HepG2 (cell line): ENCODE measurements around the gene GEMIN2. TPM values are rescaled to one million over a fixed set of nuclear protein-coding genes. Genes with fewer than 3 reads are reported as not detected.

ENCODE experiments used
- ATAC-seq: fragments of 200-7000 bp; cut with Tn5 transposase; 3 replicates; pipeline ENCODE4 v1.9.1; 2020; ENCODE audit warnings: mild to moderate bottlenecking, moderate library complexity
- BruUV-seq: library from RNA; stranded (reverse); fragments of 400-500 nt; replicated peaks from 2 replicates; lab custom pipeline; 2021; lab: Mats Ljungman, UMichigan
- CTCF ChIA-PET: fragments of 300-600 bp; formaldehyde crosslinking; extraction: SDS; loops from one replicate; lab custom pipeline; 2021; ENCODE audit warnings: low total read pairs, inconsistent platforms, low intra/inter-chr PET ratio; lab: Yijun Ruan, JAX
- POLR2A ChIA-PET: fragments of 350-600 bp; sonication (Branson Sonifier 250); formaldehyde crosslinking; loops from one replicate; lab custom pipeline; 2020; ENCODE audit warnings: antibody characterized with exemption, inconsistent platforms; lab: Yijun Ruan, JAX
- DNase-seq: peaks from one replicate; pipeline ENCODE4 v3.0.0-alpha.2; 2015; ENCODE audit warnings: low spot score
- FAIRE-seq: peaks from 3 replicates; lab custom pipeline; 2011; peaks lifted over from hg19 to GRCh38; lab: Jason Lieb, UNC
- H2AFZ ChIP-seq: one replicate; pipeline ENCODE4 v1.6.1; 2011; ENCODE audit warnings: low read length, inconsistent platforms
- H3K27ac ChIP-seq: fragments of 300-600 bp; 3 replicates; pipeline ENCODE4 v1.8.0; 2011; ENCODE audit warnings: mixed run types, mild to moderate bottlenecking, mixed read lengths, low read length, inconsistent platforms; ENCODE audit not compliant: insufficient read depth; ENCODE audit errors: extremely low read length
- H3K27me3 ChIP-seq, 2 experiments: fragments of 200-600 bp in 1 of 2; 2 replicates in 1 of 2; 3 replicates in 1 of 2; pipeline versions ENCODE4 v1.6.0 to v1.8.0; 2011; ENCODE audit warnings: low read length in 2 of 2, mild to moderate bottlenecking in 2 of 2, moderate library complexity in 2 of 2, inconsistent platforms in 1 of 2; ENCODE audit not compliant: insufficient read depth in 2 of 2, control insufficient read depth in 1 of 2
- H3K36me3 ChIP-seq, 2 experiments: fragments of 200-600 bp in 1 of 2; replicated peaks in 1 of 2; 2 replicates in 1 of 2; 3 replicates in 1 of 2; pipeline versions ENCODE4 v1.5.1 to v1.8.0; 2011; ENCODE audit warnings: low read length in 2 of 2, inconsistent platforms in 1 of 2; ENCODE audit not compliant: insufficient read depth in 2 of 2, control insufficient read depth in 1 of 2
- H3K4me1 ChIP-seq: 2 replicates; pipeline ENCODE4 v1.5.1; 2012; ENCODE audit warnings: low read length, inconsistent platforms; ENCODE audit not compliant: insufficient read depth
- H3K4me2 ChIP-seq: 2 replicates; pipeline ENCODE4 v1.6.0; 2011; ENCODE audit warnings: low read depth, low read length, inconsistent platforms
- H3K4me3 ChIP-seq, 3 experiments: fragments of 200-600 bp in 1 of 3; sonication (generic), shearing (Covaris generic) in 1 of 3; replicated peaks in 1 of 3; 2 replicates each; pipeline ENCODE4 v1.5.1; 2011 to 2016; ENCODE audit warnings: low read length in 3 of 3, inconsistent platforms in 2 of 3, low read depth in 2 of 3, mild to moderate bottlenecking in 2 of 3, control low read depth in 1 of 3, mixed read lengths in 1 of 3; ENCODE audit not compliant: insufficient read depth in 1 of 3
- H3K79me2 ChIP-seq: one replicate; pipeline ENCODE4 v1.6.1; 2011; ENCODE audit warnings: low read length, inconsistent platforms; ENCODE audit not compliant: insufficient read depth
- H3K9ac ChIP-seq: 2 replicates; pipeline ENCODE4 v1.6.0; 2011; ENCODE audit warnings: mild to moderate bottlenecking, low read depth, low read length, inconsistent platforms; ENCODE audit not compliant: insufficient read depth
- H3K9me3 ChIP-seq: 2 replicates; pipeline ENCODE4 v1.5.1; 2012; ENCODE audit warnings: mild to moderate bottlenecking, low read length
- H4K20me1 ChIP-seq: 2 replicates; pipeline ENCODE4 v1.6.0; 2011; ENCODE audit warnings: inconsistent platforms, mild to moderate bottlenecking, low read length, moderate library complexity; ENCODE audit not compliant: insufficient read depth
- DNMT1 ChIP-seq: sonication (generic); formaldehyde crosslinking; IDR thresholded peaks from 2 replicates; pipeline ENCODE4 v1.5.1; 2020; ENCODE audit warnings: mild to moderate bottlenecking, missing genetic modification reagents
- KLF16 ChIP-seq, 2 experiments: sonication (generic) in 1 of 2; formaldehyde crosslinking in 1 of 2; IDR thresholded peaks; 2 replicates each; pipeline versions ENCODE4 v1.6.1 to v1.8.0; 2016 to 2023; ENCODE audit warnings: missing genetic modification reagents in 2 of 2, missing compliant biosample characterization in 1 of 2
- MED8 ChIP-seq: sonication (generic); formaldehyde crosslinking; IDR thresholded peaks from 2 replicates; pipeline ENCODE4 v1.8.1; 2023; ENCODE audit warnings: mild to moderate bottlenecking, missing genetic modification reagents; ENCODE audit not compliant: insufficient replicate concordance
- MYPOP ChIP-seq: sonication (generic); formaldehyde crosslinking; IDR thresholded peaks from 2 replicates; pipeline ENCODE4 v1.8.1; 2023; ENCODE audit warnings: mild to moderate bottlenecking, moderate library complexity, missing genetic modification reagents
- SNRNP70 ChIP-seq: fragments of 200-400 bp; formaldehyde crosslinking; IDR thresholded peaks from 2 replicates; pipeline ENCODE4 v1.6.1; 2017; ENCODE audit warnings: mild to moderate bottlenecking, low read depth, low read length, moderate library complexity
- ZNF326 ChIP-seq: sonication (generic); formaldehyde crosslinking; IDR thresholded peaks from 2 replicates; pipeline ENCODE4 v1.4.0; 2020; ENCODE audit warnings: missing genetic modification reagents, borderline replicate concordance
- ZNF607 ChIP-seq: sonication (generic); formaldehyde crosslinking; IDR thresholded peaks from 2 replicates; pipeline ENCODE4 v1.5.1; 2020; ENCODE audit warnings: missing genetic modification reagents, mild to moderate bottlenecking, borderline replicate concordance
- ZNF646 ChIP-seq: sonication (generic); formaldehyde crosslinking; IDR thresholded peaks from 2 replicates; pipeline ENCODE4 v1.9.0; 2021; ENCODE audit warnings: mild to moderate bottlenecking, missing genetic modification reagents
- ZNF704 ChIP-seq: sonication (generic); formaldehyde crosslinking; IDR thresholded peaks from 2 replicates; pipeline ENCODE4 v1.8.1; 2023; ENCODE audit warnings: mild to moderate bottlenecking, inconsistent platforms, moderate library complexity, missing genetic modification reagents, borderline replicate concordance
- ZNF768 ChIP-seq: sonication (generic); formaldehyde crosslinking; IDR thresholded peaks from 2 replicates; pipeline ENCODE4 v1.4.0; 2020; ENCODE audit warnings: missing genetic modification reagents
- WGBS: methylation state at CpG from one replicate; pipeline ENCODE4 v1.1.6; 2017; ENCODE audit warnings: low lambda C conversion rate; 5-methylcytosine and 5-hydroxymethylcytosine counted together
- in situ Hi-C: cut with HindIII; loops from 2 replicates; pipeline ENCODE4 v1.10.0; 2017; ENCODE audit warnings: low pct_unique_long_range_greater_than_20kb; ENCODE audit not compliant: extremely low pct_ligation_motif_present
- intact Hi-C: fragments of 100-400 bp; cut with micrococcal nuclease; formaldehyde crosslinking; loops from one replicate; pipeline ENCODE4 v1.10.0; 2022; ENCODE audit not compliant: unreplicated experiment
- polyA plus RNA-seq, 8 experiments: library from polyadenylated mRNA; depleted of rRNA in 3 of 8; stranded (reverse) in 7 of 8; unstranded in 1 of 8; fragments of >200 nt; fragmentation: Illumina TruSeq in 4 of 8; extraction: Trizol in 4 of 8; gene quantifications; 2 replicates each; pipeline versions ENCODE4 v1.2.1 to v1.2.3, GENCODE V29; 2011 to 2016; ENCODE audit warnings: low read depth in 4 of 8, missing spikeins in 1 of 8, mixed read lengths in 1 of 8; ENCODE audit not compliant: insufficient read depth in 1 of 8
- total RNA-seq, 5 experiments: library from RNA; depleted of rRNA; stranded (reverse); fragments of >200 nt; fragmentation: Illumina TruSeq; extraction: Trizol; gene quantifications; 2 replicates each; pipeline ENCODE4 v1.2.3, GENCODE V29; 2016; ENCODE audit warnings: low read depth in 1 of 5

GEMIN2 gene
- total and polyA plus RNA-seq, 2 of the 13 experiments (the other 11 are each of a cell fraction or from before 2014, with no cell fraction given), result 54.8 to 110 TPM

- TF ChIP-seq MED8 (CRISPR knock-in tag), result no peak
- TF ChIP-seq KLF16 (CRISPR knock-in tag; IDR thresholded peaks at IDR 0.05), result peak in 1 of 2 experiments; percentile 19; a peak in 1 of 4 replicates
Observed at GRCh38 chr14:39099748-39100147, 14.4 kb upstream of the GEMIN2 start (continued).

GRCh38 chr14:39102265-39102968 lies 11.7 kb upstream of the GEMIN2 start:
- peak overlapping the region; percentile 81 to 91 (median 90) for H3K4me3 ChIP-seq
- peaks cover 47% of the 10 kb centered on the region for H4K20me1 ChIP-seq
- CTCF ChIA-PET, result no interaction called here
- in situ Hi-C loops (loop anchor here (5.0 kb wide), 1 partner anchor 330 kb away; the partner anchor contains the start of gene FBXO33), intact Hi-C loops (loop anchor here (1.0 to 2.0 kb wide), 2 partner anchors 72 to 130 kb away; partner anchors contain the start of gene MIA2)
- peak overlapping the region; percentile 98 for H3K9ac ChIP-seq
- H3K9me3 ChIP-seq, result no peaks in the 10 kb centered on the region
- H3K4me1 ChIP-seq, result peaks cover 66% of the 10 kb centered on the region
- H3K4me2 ChIP-seq, result peak overlapping the region; percentile 78
- BruUV-seq, result TSS peak; percentile 72
- H3K27me3 ChIP-seq, result no peaks in the 10 kb centered on the region; a peak in 1 of 5 replicates
- no peak overlapping the region for H2AFZ ChIP-seq
- ATAC-seq, result peak; percentile 63
- peak; percentile 74 for FAIRE-seq
- POLR2A ChIA-PET, result interaction anchor here (0.6 to 8.0 kb wide), 64 partner anchors 8 to 1508 kb away, joined by 3 to 285 read pairs (median 5); partner anchors contain the start of genes FBXO33, FOXA1, GEMIN2 and PNN
- under 1% methylated on average over 20 of the region's 23 CpGs for WGBS
- peaks cover 57% of the 10 kb centered on the region for H3K79me2 ChIP-seq
- peak; percentile 98 for DNase-seq
- H3K36me3 ChIP-seq, result peaks cover 0 to 7% of the 10 kb centered on the region in 2 experiments; a peak in 3 of 5 replicates
- H3K27ac ChIP-seq, result peak overlapping the region; percentile 94
- TF ChIP-seq ZNF768 (CRISPR knock-in tag) (no peak), SNRNP70 (no peak), ZNF704 (CRISPR knock-in tag) (no peak), ZNF646 (CRISPR knock-in tag) (0 out of 2 replicates have a peak, but pooled peaks have one; percentile 39), DNMT1 (CRISPR knock-in tag) (no peak), ZNF326 (CRISPR knock-in tag) (no peak), MYPOP (CRISPR knock-in tag) (no peak), ZNF607 (no peak)
